Prostate gland (tissue), 2 donors: Measurements from ENCODE around the gene C1orf105.

ENCODE experiments used
- POLR2A ChIP-seq: fragments of 450-650 bp; IDR thresholded peaks from one replicate; pipeline ENCODE4 v1.6.1; 2016; ENCODE audit warnings: antibody characterized with exemption, mild to moderate bottlenecking
- POLR2AphosphoS5 ChIP-seq: sonication (generic); formaldehyde crosslinking; IDR thresholded peaks from one replicate; pipeline ENCODE4 v1.6.1; 2017; ENCODE audit warnings: antibody characterized with exemption
- TF ChIP-seq, protein P1 (sequence below), 4 experiments: fragments of 200-600 bp in 2 of 4; fragments of 450-650 bp in 2 of 4; sonication (generic) in 2 of 4; IDR thresholded peaks; 1 replicate in 3 of 4; 2 replicates in 1 of 4; pipeline ENCODE4 v1.5.1; 2016 to 2019; ENCODE audit warnings: antibody characterized with exemption in 4 of 4, mild to moderate bottlenecking in 2 of 4, moderate library complexity in 2 of 4

DNA sequence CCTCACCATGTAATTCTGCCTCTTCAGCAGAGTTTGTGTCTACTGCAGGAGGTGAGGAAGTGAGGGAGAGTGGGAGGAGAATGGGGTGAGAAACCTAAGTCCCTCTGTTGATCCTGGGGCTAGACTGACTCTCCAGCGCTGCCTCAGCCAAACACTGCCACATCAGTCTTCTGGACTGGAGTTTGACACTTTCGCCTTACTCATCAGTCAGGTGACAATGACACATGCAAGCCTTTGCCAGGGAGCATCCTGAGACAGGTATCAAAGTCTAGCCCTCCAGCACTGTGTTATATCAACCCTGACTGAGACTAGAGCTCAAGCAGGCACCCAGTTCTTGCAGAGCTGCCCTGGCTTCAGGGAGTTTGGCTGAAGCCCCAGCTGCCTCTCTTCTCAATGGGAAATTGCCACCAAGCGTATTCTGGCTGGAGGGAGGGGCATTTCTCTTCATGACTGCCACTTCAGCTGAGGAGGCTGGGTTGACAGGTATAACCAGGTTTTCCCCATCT, 79.2 kb downstream of the C1orf105 start:
- TF ChIP-seq, protein P1, sequence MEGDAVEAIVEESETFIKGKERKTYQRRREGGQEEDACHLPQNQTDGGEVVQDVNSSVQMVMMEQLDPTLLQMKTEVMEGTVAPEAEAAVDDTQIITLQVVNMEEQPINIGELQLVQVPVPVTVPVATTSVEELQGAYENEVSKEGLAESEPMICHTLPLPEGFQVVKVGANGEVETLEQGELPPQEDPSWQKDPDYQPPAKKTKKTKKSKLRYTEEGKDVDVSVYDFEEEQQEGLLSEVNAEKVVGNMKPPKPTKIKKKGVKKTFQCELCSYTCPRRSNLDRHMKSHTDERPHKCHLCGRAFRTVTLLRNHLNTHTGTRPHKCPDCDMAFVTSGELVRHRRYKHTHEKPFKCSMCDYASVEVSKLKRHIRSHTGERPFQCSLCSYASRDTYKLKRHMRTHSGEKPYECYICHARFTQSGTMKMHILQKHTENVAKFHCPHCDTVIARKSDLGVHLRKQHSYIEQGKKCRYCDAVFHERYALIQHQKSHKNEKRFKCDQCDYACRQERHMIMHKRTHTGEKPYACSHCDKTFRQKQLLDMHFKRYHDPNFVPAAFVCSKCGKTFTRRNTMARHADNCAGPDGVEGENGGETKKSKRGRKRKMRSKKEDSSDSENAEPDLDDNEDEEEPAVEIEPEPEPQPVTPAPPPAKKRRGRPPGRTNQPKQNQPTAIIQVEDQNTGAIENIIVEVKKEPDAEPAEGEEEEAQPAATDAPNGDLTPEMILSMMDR (IDR thresholded peaks at IDR 0.05) = no peak
- TF ChIP-seq POLR2A = no peak
- TF ChIP-seq POLR2AphosphoS5 = no peak
